Measurements from ENCODE around the gene HOXD10. TPM values are rescaled to one million over a fixed set of nuclear protein-coding genes. Genes with fewer than 3 reads are reported as not detected.

HOXD10 gene
- total RNA-seq, 2 experiments from 2014 or later: not detected

GRCh38 chr2:176093145-176093897 is 23.3 kb upstream of the HOXD10 start:
- Histone ChIP-seq H3K36me3 (ENCODE audit: insufficient read depth, low read length) (no peaks in the 10 kb centered on the region), H3K4me3 (ENCODE audit: low read length) (no peak overlapping the region), H3K9me3 (ENCODE audit: control insufficient read depth in 1 of 2, insufficient read depth in 1 of 2, low read length in 2 of 2) (peaks cover 12 to 33% of the 10 kb centered on the region in 2 experiments), H3K4me1 (ENCODE audit: insufficient read depth, low read length) (peaks cover 39% of the 10 kb centered on the region), H3K27me3 (ENCODE audit: control insufficient read depth in 1 of 2, insufficient read depth in 2 of 2, low read length in 2 of 2) (peaks cover 89 to 92% of the 10 kb centered on the region in 2 experiments), H3K27ac (ENCODE audit: low read depth in 1 of 2, low read length in 2 of 2) (no peak overlapping the region)
- DNase-seq: peak in 1 of 14 experiments; percentile 32
- H3K27ac Mint-ChIP-seq: no peak overlapping the region
- H3K4me3 Mint-ChIP-seq: peak overlapping the region; percentile 9
- ATAC-seq (ENCODE audit: poor library complexity): no peak
- ChIA-PET POLR2A (no interaction called here), CTCF (interaction anchor here (1.2 kb wide), 1 partner anchor 34 kb away, joined by 3 read pairs; no protein-coding TSS in a partner anchor)
- intact Hi-C loops (cut with DNase I, micrococcal nuclease): loop anchor here in 1 of 2 experiments (10.0 kb wide), 2 partner anchors 729 to 1399 kb away; no protein-coding TSS in a partner anchor
- no peaks in the 10 kb centered on the region for H3K36me3 Mint-ChIP-seq (ENCODE audit: low read depth)
- H3K9me3 Mint-ChIP-seq: peaks cover 3% of the 10 kb centered on the region
- peaks cover 93% of the 10 kb centered on the region for H3K27me3 Mint-ChIP-seq
- H3K4me1 Mint-ChIP-seq (ENCODE audit: low read depth): peaks cover 45% of the 10 kb centered on the region
- TF ChIP-seq CTCF (IDR thresholded peaks at IDR 0.05): no peak

- H3K36me3 Mint-ChIP-seq (ENCODE audit: low read depth): no peaks in the 10 kb centered on the region
- no peak overlapping the region for H3K27ac Mint-ChIP-seq
- H3K4me1 Mint-ChIP-seq (ENCODE audit: low read depth): peaks cover 43% of the 10 kb centered on the region
- H3K9me3 Mint-ChIP-seq: peaks cover 3% of the 10 kb centered on the region
- no peak overlapping the region for H3K27ac ChIP-seq (ENCODE audit: low read depth in 1 of 2, low read length in 2 of 2)
- H3K27me3 ChIP-seq (ENCODE audit: control insufficient read depth in 1 of 2, insufficient read depth in 2 of 2, low read length in 2 of 2): peaks cover 89 to 92% of the 10 kb centered on the region in 2 experiments
- no peak for TF ChIP-seq CTCF (IDR thresholded peaks at IDR 0.05)
- no peak overlapping the region for H3K4me3 ChIP-seq (ENCODE audit: low read length)
- H3K36me3 ChIP-seq (ENCODE audit: insufficient read depth, low read length): no peaks in the 10 kb centered on the region
- DNase-seq (no peak), ATAC-seq (ENCODE audit: poor library complexity) (no peak)
- intact Hi-C loops (cut with DNase I, micrococcal nuclease): loop anchor here in 1 of 2 experiments (10.0 kb wide), 2 partner anchors 729 to 1399 kb away; no protein-coding TSS in a partner anchor
- POLR2A ChIA-PET: no interaction called here
- H3K4me3 Mint-ChIP-seq: peak overlapping the region; percentile 1
- peaks cover 92% of the 10 kb centered on the region for H3K27me3 Mint-ChIP-seq
- CTCF ChIA-PET: interaction anchor here (1.2 kb wide), 1 partner anchor 33 kb away, joined by 3 read pairs; no protein-coding TSS in a partner anchor
- peaks cover 34% of the 10 kb centered on the region for H3K4me1 ChIP-seq (ENCODE audit: insufficient read depth, low read length)
- peaks cover 7 to 35% of the 10 kb centered on the region in 2 experiments for H3K9me3 ChIP-seq (ENCODE audit: control insufficient read depth in 1 of 2, insufficient read depth in 1 of 2, low read length in 2 of 2)
Observed at GRCh38 chr2:176093898-176094249, 22.7 kb upstream of the HOXD10 start.

GRCh38 chr2:176094349-176094748 is 22.2 kb upstream of the HOXD10 start:
- ChIA-PET CTCF (interaction anchor here (1.2 kb wide), 1 partner anchor 33 kb away, joined by 3 read pairs; no protein-coding TSS in a partner anchor), POLR2A (no interaction called here)
- peak in 1 of 14 experiments; percentile 22 for DNase-seq
- Histone ChIP-seq H3K27ac (ENCODE audit: low read depth in 1 of 2, low read length in 2 of 2) (no peak overlapping the region), H3K9me3 (ENCODE audit: control insufficient read depth in 1 of 2, insufficient read depth in 1 of 2, low read length in 2 of 2) (peaks cover 7 to 40% of the 10 kb centered on the region in 2 experiments), H3K36me3 (ENCODE audit: insufficient read depth, low read length) (no peaks in the 10 kb centered on the region), H3K4me1 (ENCODE audit: insufficient read depth, low read length) (peaks cover 35% of the 10 kb centered on the region), H3K4me3 (ENCODE audit: low read length) (no peak overlapping the region), H3K27me3 (ENCODE audit: control insufficient read depth in 1 of 2, insufficient read depth in 2 of 2, low read length in 2 of 2) (peaks cover 89 to 92% of the 10 kb centered on the region in 2 experiments)
- Mint-ChIP-seq H3K36me3 (ENCODE audit: low read depth) (no peaks in the 10 kb centered on the region), H3K4me3 (peak overlapping the region; percentile 1), H3K27ac (no peak overlapping the region), H3K9me3 (peaks cover 2% of the 10 kb centered on the region), H3K27me3 (peaks cover 92% of the 10 kb centered on the region), H3K4me1 (ENCODE audit: low read depth) (peaks cover 43% of the 10 kb centered on the region)
- intact Hi-C loops (cut with DNase I, micrococcal nuclease): loop anchor here in 1 of 2 experiments (10.0 kb wide), 2 partner anchors 730 to 1400 kb away; no protein-coding TSS in a partner anchor
- TF ChIP-seq CTCF (IDR thresholded peaks at IDR 0.05): no peak
- ATAC-seq (ENCODE audit: poor library complexity): no peak
